ENCODE results near the gene COPS3.

COPS3 gene

GRCh38 chr17:17214646-17215436 lies 66.2 kb downstream of the COPS3 start:
- no peak for TF ChIP-seq CTCF (IDR thresholded peaks at IDR 0.05; ENCODE audit: low read depth, low read length)
- no peak overlapping the region for H3K4me3 ChIP-seq (ENCODE audit: low read depth, low read length)

- H3K4me3 ChIP-seq (ENCODE audit: low read depth, low read length): no peak overlapping the region
- TF ChIP-seq CTCF (IDR thresholded peaks at IDR 0.05; ENCODE audit: low read depth, low read length): no peak
Measured at GRCh38 chr17:17213775-17214174, 67.3 kb downstream of the COPS3 start.

- H3K4me3 ChIP-seq (ENCODE audit: low read depth, low read length): no peak overlapping the region
- TF ChIP-seq CTCF (IDR thresholded peaks at IDR 0.05; ENCODE audit: low read depth, low read length): no peak
Measured at GRCh38 chr17:17207998-17208397, 73.0 kb downstream of the COPS3 start.

GRCh38 chr17:17206913-17207335 lies 74.1 kb downstream of the COPS3 start:
- TF ChIP-seq CTCF (IDR thresholded peaks at IDR 0.05; ENCODE audit: low read depth, low read length): no peak
- no peak overlapping the region for H3K4me3 ChIP-seq (ENCODE audit: low read depth, low read length)

GRCh38 chr17:17206124-17206912 lies 74.7 kb downstream of the COPS3 start, which contains the start of gene PLD6:
TSS of gene PLD6 (minus strand) at chr17:17206333. CDS start at chr17:17206286, 47 bp downstream.
- TF ChIP-seq CTCF (IDR thresholded peaks at IDR 0.05; ENCODE audit: low read depth, low read length): no peak
- H3K4me3 ChIP-seq (ENCODE audit: low read depth, low read length): peak within 1 kb of the TSS; percentile 59

- peak overlapping the region; percentile 59 for H3K4me3 ChIP-seq (ENCODE audit: low read depth, low read length)
- TF ChIP-seq CTCF (IDR thresholded peaks at IDR 0.05; ENCODE audit: low read depth, low read length): no peak
Measured at GRCh38 chr17:17205368-17206123, 75.5 kb downstream of the COPS3 start.
